Measurements from ENCODE around the gene CDC42BPG. TPM values are rescaled to one million over a fixed set of nuclear protein-coding genes. Genes with fewer than 3 reads are reported as not detected.

Gene CDC42BPG
- total and polyA plus RNA-seq, 9 of the 15 experiments (the other 6 are each of a cell fraction or from before 2014, with no cell fraction given) = 0.04 to 8.8 (median 2.1) TPM

DNA sequence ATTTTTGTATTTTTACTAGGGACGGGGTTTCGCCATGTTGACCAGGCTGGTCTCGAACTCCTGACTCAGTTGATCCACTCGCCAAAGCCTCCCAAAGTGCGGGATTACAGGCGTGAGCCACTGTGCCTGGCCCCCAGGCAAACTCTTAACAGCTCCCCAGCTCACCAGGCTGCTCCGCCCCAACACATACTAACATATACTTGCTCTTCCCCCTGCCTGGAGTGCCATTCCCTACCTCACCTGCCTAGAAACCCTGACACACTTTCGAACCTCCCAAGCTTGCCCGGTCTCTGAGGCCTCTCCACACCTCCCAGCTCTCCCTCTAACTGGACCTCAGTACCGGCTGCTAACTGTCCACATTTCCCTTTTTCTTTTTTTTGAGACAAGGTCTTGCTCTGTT is 49.9 kb downstream of the CDC42BPG start:
- ChIA-PET CTCF (ENCODE audit: low intra/inter-chr PET ratio) (no interaction called here), POLR2A (interaction anchor here (0.6 to 2.0 kb wide), 5 partner anchors 9 to 28 kb away, joined by 3 to 6 read pairs (median 3); partner anchors contain the start of genes MAP4K2 and SF1)
- Histone ChIP-seq H3K27ac (ENCODE audit: extremely low read depth, low read depth, low read length) (no peak overlapping the region), H4K20me1 (replicated peaks; ENCODE audit: control insufficient read depth, insufficient read depth, low read length) (no peaks in the 10 kb centered on the region), H3K4me2 (ENCODE audit: insufficient read depth, low read length) (no peak overlapping the region), H3K27me3 (ENCODE audit: control insufficient read depth in 2 of 2, insufficient read depth in 2 of 2, low read length in 2 of 2) (no peaks in the 10 kb centered on the region), H2AFZ (ENCODE audit: low read depth, low read length) (no peak overlapping the region), H3K9ac (ENCODE audit: insufficient read depth in 1 of 2, low read depth in 2 of 2, low read length in 2 of 2) (no peak overlapping the region; a peak in 1 of 4 replicates), H3K36me3 (ENCODE audit: control insufficient read depth, insufficient read depth, low read length) (no peaks in the 10 kb centered on the region), H3K4me1 (replicated peaks in 1 of 2; ENCODE audit: control insufficient read depth in 2 of 2, insufficient read depth in 2 of 2, low read length in 2 of 2) (peaks cover 0 to 41% of the 10 kb centered on the region in 2 experiments; a peak in 3 of 5 replicates), H3K4me3 (no peak overlapping the region), H3K9me1 (ENCODE audit: control insufficient read depth, insufficient read depth, low read length) (no peaks in the 10 kb centered on the region), H3K9me3 (replicated peaks; ENCODE audit: control insufficient read depth, insufficient read depth, low read depth, low read length) (no peaks in the 10 kb centered on the region), H3K79me2 (ENCODE audit: control insufficient read depth, insufficient read depth, low read length) (no peaks in the 10 kb centered on the region)
- no TSS peak for BruUV-seq (replicated peaks)
- no peak for DNase-seq (ENCODE audit: extremely low read depth in 1 of 4, low spot score in 3 of 4)
- intact Hi-C loops (cut with micrococcal nuclease) = no loop called here
- in situ Hi-C loops (cut with MboI) = no loop called here
- TF ChIP-seq ZNF584 (CRISPR knock-in tag; IDR thresholded peaks at IDR 0.05; ENCODE audit: low read depth) (no peak), ZNF121 (CRISPR knock-in tag; conservative IDR thresholded peaks at IDR 0.05) (no peak), ZNF347 (CRISPR knock-in tag; IDR thresholded peaks at IDR 0.05; ENCODE audit: low read depth) (no peak), ETS1 (conservative IDR thresholded peaks at IDR 0.05; ENCODE audit: control insufficient read depth, low read depth, low read length) (no peak), RCOR1 (IDR thresholded peaks at IDR 0.05; ENCODE audit: borderline replicate concordance in 1 of 2, low read depth in 2 of 2, low read length in 2 of 2) (no peak), ZNF140 (CRISPR knock-in tag; IDR thresholded peaks at IDR 0.05) (no peak)
- TF ChIP-seq, protein P1, sequence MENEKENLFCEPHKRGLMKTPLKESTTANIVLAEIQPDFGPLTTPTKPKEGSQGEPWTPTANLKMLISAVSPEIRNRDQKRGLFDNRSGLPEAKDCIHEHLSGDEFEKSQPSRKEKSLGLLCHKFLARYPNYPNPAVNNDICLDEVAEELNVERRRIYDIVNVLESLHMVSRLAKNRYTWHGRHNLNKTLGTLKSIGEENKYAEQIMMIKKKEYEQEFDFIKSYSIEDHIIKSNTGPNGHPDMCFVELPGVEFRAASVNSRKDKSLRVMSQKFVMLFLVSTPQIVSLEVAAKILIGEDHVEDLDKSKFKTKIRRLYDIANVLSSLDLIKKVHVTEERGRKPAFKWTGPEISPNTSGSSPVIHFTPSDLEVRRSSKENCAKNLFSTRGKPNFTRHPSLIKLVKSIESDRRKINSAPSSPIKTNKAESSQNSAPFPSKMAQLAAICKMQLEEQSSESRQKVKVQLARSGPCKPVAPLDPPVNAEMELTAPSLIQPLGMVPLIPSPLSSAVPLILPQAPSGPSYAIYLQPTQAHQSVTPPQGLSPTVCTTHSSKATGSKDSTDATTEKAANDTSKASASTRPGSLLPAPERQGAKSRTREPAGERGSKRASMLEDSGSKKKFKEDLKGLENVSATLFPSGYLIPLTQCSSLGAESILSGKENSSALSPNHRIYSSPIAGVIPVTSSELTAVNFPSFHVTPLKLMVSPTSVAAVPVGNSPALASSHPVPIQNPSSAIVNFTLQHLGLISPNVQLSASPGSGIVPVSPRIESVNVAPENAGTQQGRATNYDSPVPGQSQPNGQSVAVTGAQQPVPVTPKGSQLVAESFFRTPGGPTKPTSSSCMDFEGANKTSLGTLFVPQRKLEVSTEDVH (IDR thresholded peaks at IDR 0.05; ENCODE audit: low read depth, partially characterized antibody) = no peak
- no peak for ATAC-seq
- WGBS (ENCODE audit: insufficient coverage, low coverage, missing lambda C conversion rate) = 81% methylated on average over 10 of the region's 10 CpGs
- no peak for FAIRE-seq

Measured in K562 (cell line).